ENCODE results near the gene DAAM2. TPM values are rescaled to one million over a fixed set of nuclear protein-coding genes. Genes with fewer than 3 reads are reported as not detected.

The DAAM2 gene
- total and polyA plus RNA-seq, 2 donors = 21.1 to 25.9 TPM

GRCh38 chr6:39910164-39910563 is 118.0 kb downstream of the DAAM2 start:
- Histone ChIP-seq H3K36me3 (ENCODE audit: insufficient read depth) (no peaks in the 10 kb centered on the region), H3K4me1 (ENCODE audit: insufficient read depth) (no peaks in the 10 kb centered on the region), H3K27ac (ENCODE audit: low read depth) (no peak overlapping the region), H3K4me3 (ENCODE audit: low read depth, low read length) (no peak overlapping the region)
- no peak for DNase-seq (ENCODE audit: extremely low spot score)

GRCh38 chr6:39910744-39911143 is 118.6 kb downstream of the DAAM2 start:
- no peaks in the 10 kb centered on the region for H3K36me3 ChIP-seq (ENCODE audit: insufficient read depth)

GRCh38 chr6:39911513-39912125 is 119.4 kb downstream of the DAAM2 start:
- H3K27ac ChIP-seq (ENCODE audit: low read depth) = no peak overlapping the region
- no peaks in the 10 kb centered on the region for H3K36me3 ChIP-seq (ENCODE audit: insufficient read depth)
- no peak for DNase-seq (ENCODE audit: extremely low spot score)
- H3K4me3 ChIP-seq (ENCODE audit: low read depth, low read length) = no peak overlapping the region
- WGBS = 96% methylated on average over 10 of the region's 10 CpGs
- no peaks in the 10 kb centered on the region for H3K4me1 ChIP-seq (ENCODE audit: insufficient read depth)

More at GRCh38 chr6:39910744-39911143, 118.6 kb downstream of the DAAM2 start:
- Histone ChIP-seq H3K4me3 (ENCODE audit: low read depth, low read length) (no peak overlapping the region), H3K4me1 (ENCODE audit: insufficient read depth) (no peaks in the 10 kb centered on the region), H3K27ac (ENCODE audit: low read depth) (no peak overlapping the region)
- no peak for DNase-seq (ENCODE audit: extremely low spot score)
- 97% methylated on average over 2 of the region's 2 CpGs for WGBS

GRCh38 chr6:39912446-39912845 is 120.3 kb downstream of the DAAM2 start:
- Histone ChIP-seq H3K4me1 (ENCODE audit: insufficient read depth) (no peaks in the 10 kb centered on the region), H3K27ac (ENCODE audit: low read depth) (no peak overlapping the region), H3K36me3 (ENCODE audit: insufficient read depth) (no peaks in the 10 kb centered on the region), H3K4me3 (ENCODE audit: low read depth, low read length) (no peak overlapping the region)
- no peak for DNase-seq (ENCODE audit: extremely low spot score)
- 93% methylated on average over 4 of the region's 4 CpGs for WGBS

DNA sequence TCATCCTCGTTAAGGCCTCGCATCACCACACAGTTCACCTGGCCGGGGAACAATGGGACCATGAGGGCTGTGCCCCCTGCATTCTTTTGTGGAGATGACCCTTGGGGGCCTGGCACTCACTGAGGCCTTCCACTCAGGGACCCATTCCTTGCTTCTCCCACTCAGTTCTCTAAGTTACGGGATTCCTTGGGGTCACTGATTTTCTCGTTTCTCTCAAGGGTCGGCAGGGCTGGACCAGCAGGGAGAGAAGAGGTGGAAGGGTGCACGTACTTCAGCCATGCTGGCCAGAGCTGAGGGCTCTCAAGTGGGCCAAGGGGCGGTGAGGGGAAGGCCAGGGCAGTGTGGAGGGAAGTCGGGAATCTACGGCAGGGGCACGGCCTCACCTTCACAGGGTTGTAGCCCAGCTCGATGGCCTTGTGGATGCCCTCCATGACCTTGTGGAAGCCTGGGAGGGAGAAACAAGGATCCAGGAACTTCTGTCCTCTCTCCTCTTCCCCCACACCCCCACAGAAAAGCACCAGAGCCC is 121.3 kb downstream of the DAAM2 start:
- Histone ChIP-seq H3K27ac (ENCODE audit: low read depth) (no peak overlapping the region), H3K36me3 (ENCODE audit: insufficient read depth) (no peaks in the 10 kb centered on the region), H3K4me3 (ENCODE audit: low read depth, low read length) (no peak overlapping the region), H3K4me1 (ENCODE audit: insufficient read depth) (no peaks in the 10 kb centered on the region)
- WGBS = 94% methylated on average over 12 of the region's 12 CpGs
- DNase-seq (ENCODE audit: extremely low spot score) = no peak

DNA sequence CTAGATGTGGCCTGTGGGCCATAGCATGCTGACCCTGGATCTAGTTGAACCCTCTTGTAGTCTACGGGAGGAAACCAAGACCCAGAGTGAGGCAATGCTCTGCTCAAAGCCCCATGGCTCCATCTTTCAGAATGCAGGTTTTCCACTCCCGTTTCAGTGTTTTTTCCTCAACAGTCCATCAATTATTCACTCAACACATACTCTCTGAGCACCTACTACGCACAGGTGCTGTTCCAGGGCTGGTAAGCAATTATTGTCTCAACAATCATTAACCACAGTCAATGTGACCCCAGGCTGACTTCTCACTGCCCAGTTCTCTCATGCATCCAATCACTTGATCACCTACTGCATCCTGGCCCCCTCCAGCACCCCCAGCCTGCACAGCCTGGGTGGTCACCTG is 122.1 kb downstream of the DAAM2 start:
- Histone ChIP-seq H3K36me3 (ENCODE audit: insufficient read depth) (no peaks in the 10 kb centered on the region), H3K27ac (ENCODE audit: low read depth) (no peak overlapping the region), H3K4me1 (ENCODE audit: insufficient read depth) (no peaks in the 10 kb centered on the region), H3K4me3 (ENCODE audit: low read depth, low read length) (no peak overlapping the region)
- WGBS = 99% methylated on average over 3 of the region's 3 CpGs
- DNase-seq (ENCODE audit: extremely low spot score) = no peak

GRCh38 chr6:39915866-39916265 is 123.7 kb downstream of the DAAM2 start:
- Histone ChIP-seq H3K27ac (ENCODE audit: low read depth) (no peak overlapping the region), H3K4me3 (ENCODE audit: low read depth, low read length) (no peak overlapping the region), H3K36me3 (ENCODE audit: insufficient read depth) (no peaks in the 10 kb centered on the region), H3K4me1 (ENCODE audit: insufficient read depth) (no peaks in the 10 kb centered on the region)
- no peak for DNase-seq (ENCODE audit: extremely low spot score)
- 95% methylated on average over 5 of the region's 5 CpGs for WGBS

DNA sequence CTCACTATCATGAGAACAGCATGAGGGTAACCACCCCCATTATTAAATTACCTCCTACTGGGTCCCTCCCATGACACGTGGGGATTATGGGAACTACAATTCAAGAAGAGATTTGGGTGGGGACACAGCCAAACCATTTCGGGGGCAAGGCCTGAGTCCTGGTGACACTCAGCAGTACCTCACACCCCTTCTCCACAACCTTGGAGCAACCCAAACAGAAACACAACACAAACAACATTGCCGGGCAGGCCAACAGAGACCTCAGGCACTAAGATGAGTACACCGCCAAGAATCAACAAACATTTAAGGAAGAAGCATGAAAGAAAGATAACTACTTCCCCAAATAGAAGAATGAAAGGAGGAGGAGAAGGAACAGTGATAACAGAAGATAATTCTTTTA is 125.2 kb downstream of the DAAM2 start:
- no peaks in the 10 kb centered on the region for H3K36me3 ChIP-seq (ENCODE audit: insufficient read depth)
- 75% methylated on average over 4 of the region's 4 CpGs for WGBS

DNA sequence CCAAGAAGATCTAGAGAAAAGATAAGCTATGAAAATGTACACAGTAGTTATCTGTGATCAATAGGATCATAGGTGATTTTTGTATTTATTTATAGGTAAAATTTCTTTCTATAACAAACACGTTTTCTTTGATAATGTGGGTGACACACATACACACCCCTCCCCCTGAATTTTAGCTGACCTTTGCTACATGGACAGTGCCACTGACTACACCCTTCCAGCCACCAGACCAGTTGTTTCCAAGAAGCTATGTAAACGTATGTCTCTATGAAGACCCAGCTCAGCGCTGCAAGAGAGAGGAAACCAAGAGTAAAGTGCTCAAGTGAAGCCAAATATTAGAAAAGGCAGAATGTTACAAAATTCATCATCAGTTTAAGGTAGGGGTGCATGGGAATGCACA is 125.8 kb downstream of the DAAM2 start:
- Histone ChIP-seq H3K4me3 (ENCODE audit: low read depth, low read length) (no peak overlapping the region), H3K27ac (ENCODE audit: low read depth) (no peak overlapping the region), H3K4me1 (ENCODE audit: insufficient read depth) (no peaks in the 10 kb centered on the region), H3K36me3 (ENCODE audit: insufficient read depth) (no peaks in the 10 kb centered on the region)
- DNase-seq (ENCODE audit: extremely low spot score) = no peak
- 76% methylated on average over 3 of the region's 3 CpGs for WGBS

More for the DNA sequence above, 125.2 kb downstream of the DAAM2 start:
- no peak for DNase-seq (ENCODE audit: extremely low spot score)
- Histone ChIP-seq H3K4me1 (ENCODE audit: insufficient read depth) (no peaks in the 10 kb centered on the region), H3K27ac (ENCODE audit: low read depth) (no peak overlapping the region), H3K4me3 (ENCODE audit: low read depth, low read length) (no peak overlapping the region)

DNA sequence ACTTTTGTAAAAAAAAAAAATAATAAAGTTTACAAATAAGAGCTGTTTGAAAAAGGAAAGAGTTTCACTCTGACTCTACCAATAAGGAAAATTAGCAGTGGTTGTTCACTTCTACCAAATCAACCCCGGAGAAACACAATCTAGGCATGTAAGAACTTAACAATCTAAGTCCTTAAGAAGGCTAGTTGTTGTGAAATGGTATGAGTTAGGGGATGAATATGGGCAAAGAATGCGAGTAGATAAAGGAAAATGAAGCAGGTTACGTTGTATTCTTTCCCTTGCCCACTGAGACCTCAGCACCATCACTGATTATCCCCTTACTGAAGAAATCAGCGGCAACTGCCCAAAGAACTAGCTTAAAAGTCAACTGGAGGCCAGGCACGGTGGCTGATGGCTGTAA is 126.7 kb downstream of the DAAM2 start:
- DNase-seq (ENCODE audit: extremely low spot score) = no peak
- H3K27ac ChIP-seq (ENCODE audit: low read depth) = no peak overlapping the region
- no peaks in the 10 kb centered on the region for H3K4me1 ChIP-seq (ENCODE audit: insufficient read depth)
- 91% methylated on average over 5 of the region's 5 CpGs for WGBS
- no peak overlapping the region for H3K4me3 ChIP-seq (ENCODE audit: low read depth, low read length)
- H3K36me3 ChIP-seq (ENCODE audit: insufficient read depth) = no peaks in the 10 kb centered on the region

DNA sequence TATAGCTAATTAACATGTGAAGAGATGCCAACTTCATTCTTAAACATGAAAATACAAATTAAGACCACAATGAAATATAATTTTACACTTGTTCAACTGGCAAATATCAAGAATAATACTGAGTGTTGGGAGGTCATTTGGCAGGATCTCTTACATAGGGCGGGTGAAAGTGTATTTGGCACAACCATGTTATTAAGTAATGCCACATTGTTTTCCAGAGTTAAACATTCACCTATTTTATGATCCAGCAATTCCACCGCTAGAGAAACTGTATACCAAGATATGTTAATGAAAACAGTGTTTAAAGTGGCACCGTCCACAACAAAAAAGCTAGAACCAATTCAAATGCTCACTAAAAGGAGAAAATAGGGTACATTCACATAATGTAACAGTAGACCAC is 128.0 kb downstream of the DAAM2 start:
- no peak overlapping the region for H3K27ac ChIP-seq (ENCODE audit: low read depth)
- WGBS = 92% methylated on average over 3 of the region's 3 CpGs
- H3K4me1 ChIP-seq (ENCODE audit: insufficient read depth) = no peaks in the 10 kb centered on the region
- no peak overlapping the region for H3K4me3 ChIP-seq (ENCODE audit: low read depth, low read length)
- H3K36me3 ChIP-seq (ENCODE audit: insufficient read depth) = no peaks in the 10 kb centered on the region
- DNase-seq (ENCODE audit: extremely low spot score) = no peak

- Histone ChIP-seq H3K27ac (ENCODE audit: low read depth) (no peak overlapping the region), H3K36me3 (ENCODE audit: insufficient read depth) (no peaks in the 10 kb centered on the region), H3K4me1 (ENCODE audit: insufficient read depth) (no peaks in the 10 kb centered on the region), H3K4me3 (ENCODE audit: low read depth, low read length) (no peak overlapping the region)
- no peak for DNase-seq (ENCODE audit: extremely low spot score)
- WGBS = 87% methylated on average over 5 of the region's 5 CpGs
Observed at GRCh38 chr6:39922821-39923220, 130.6 kb downstream of the DAAM2 start.

DNA sequence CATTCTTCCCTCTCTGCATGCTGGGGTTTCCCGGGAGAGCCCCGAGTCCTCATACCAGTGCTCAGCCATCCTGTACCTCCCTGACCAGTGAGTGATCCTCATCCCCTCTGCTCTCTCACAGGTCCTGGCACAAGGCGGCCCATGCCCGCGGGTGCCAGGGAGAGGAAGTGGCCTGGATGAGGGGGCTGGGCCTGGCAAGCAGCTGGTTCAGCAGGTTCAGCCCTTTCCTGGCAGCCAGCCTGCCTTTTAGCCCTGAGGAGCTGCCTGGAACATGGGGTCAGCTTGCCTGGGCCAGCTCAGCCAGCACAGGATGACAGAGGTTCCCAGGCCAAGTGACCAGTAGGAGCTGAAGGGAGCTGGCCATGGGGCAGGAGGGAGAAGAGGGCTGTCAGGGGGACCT is 131.2 kb downstream of the DAAM2 start:
- Histone ChIP-seq H3K4me3 (ENCODE audit: low read depth, low read length) (no peak overlapping the region), H3K36me3 (ENCODE audit: insufficient read depth) (no peaks in the 10 kb centered on the region), H3K4me1 (ENCODE audit: insufficient read depth) (no peaks in the 10 kb centered on the region), H3K27ac (ENCODE audit: low read depth) (no peak overlapping the region)
- WGBS = 74% methylated on average over 5 of the region's 5 CpGs
- no peak for DNase-seq (ENCODE audit: extremely low spot score)

- H3K4me3 ChIP-seq (ENCODE audit: low read depth, low read length) = no peak overlapping the region
- H3K27ac ChIP-seq (ENCODE audit: low read depth) = no peak overlapping the region
- H3K36me3 ChIP-seq (ENCODE audit: insufficient read depth) = no peaks in the 10 kb centered on the region
Observed at GRCh38 chr6:39923861-39924260, 131.7 kb downstream of the DAAM2 start.

GRCh38 chr6:39924283-39924682 is 132.1 kb downstream of the DAAM2 start:
- Histone ChIP-seq H3K4me3 (ENCODE audit: low read depth, low read length) (no peak overlapping the region), H3K36me3 (ENCODE audit: insufficient read depth) (no peaks in the 10 kb centered on the region), H3K27ac (ENCODE audit: low read depth) (no peak overlapping the region), H3K4me1 (ENCODE audit: insufficient read depth) (no peaks in the 10 kb centered on the region)
- DNase-seq (ENCODE audit: extremely low spot score) = no peak
- WGBS = 84% methylated on average over 6 of the region's 6 CpGs

More at GRCh38 chr6:39923861-39924260, 131.7 kb downstream of the DAAM2 start:
- 69% methylated on average over 6 of the region's 6 CpGs for WGBS
- no peak for DNase-seq (ENCODE audit: extremely low spot score)
- no peaks in the 10 kb centered on the region for H3K4me1 ChIP-seq (ENCODE audit: insufficient read depth)

Data from urinary bladder (tissue), 4 donors.